ENCODE data around the gene FRRS1L.
"Not testable (repeated sequence)": the region's sequence is repeated elsewhere in the genome, so short reads cannot be mapped to it uniquely, and the experiment has no call there.

The FRRS1L gene

DNA sequence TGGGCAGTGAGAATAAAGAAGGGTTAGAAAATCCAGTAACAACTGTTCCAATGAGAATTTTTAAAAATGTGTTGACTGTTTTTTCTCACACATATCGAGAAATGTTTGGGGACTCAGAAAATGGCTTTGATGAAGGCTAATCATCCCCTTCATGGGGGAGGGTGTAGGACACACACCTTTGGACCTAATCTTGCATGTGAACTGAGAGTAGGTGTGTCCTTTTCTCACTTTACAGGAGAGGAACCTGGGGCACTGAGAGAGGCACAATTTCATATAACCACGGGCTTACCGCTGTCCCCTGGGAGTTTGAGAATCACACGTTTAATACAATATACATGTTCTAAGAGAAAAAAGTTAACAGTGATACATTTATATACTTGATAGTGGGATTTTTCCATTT, 17.3 kb downstream of the FRRS1L start:
- H3K27ac ChIP-seq (ENCODE audit: low read length): no peak overlapping the region
- H3K9me3 ChIP-seq (ENCODE audit: insufficient read depth, low read depth, low read length): peaks cover 22% of the 10 kb centered on the region
- no peaks in the 10 kb centered on the region for H3K27me3 ChIP-seq (ENCODE audit: insufficient read depth, low read length)
- no peak overlapping the region for H3K9ac ChIP-seq (ENCODE audit: low read depth, low read length)
- no peaks in the 10 kb centered on the region for H3K36me3 ChIP-seq (ENCODE audit: insufficient read depth, low read depth, low read length)
- H3K4me3 ChIP-seq (ENCODE audit: low read length): no peak overlapping the region
- H3K4me1 ChIP-seq (ENCODE audit: insufficient read depth, low read length): no peaks in the 10 kb centered on the region

DNA sequence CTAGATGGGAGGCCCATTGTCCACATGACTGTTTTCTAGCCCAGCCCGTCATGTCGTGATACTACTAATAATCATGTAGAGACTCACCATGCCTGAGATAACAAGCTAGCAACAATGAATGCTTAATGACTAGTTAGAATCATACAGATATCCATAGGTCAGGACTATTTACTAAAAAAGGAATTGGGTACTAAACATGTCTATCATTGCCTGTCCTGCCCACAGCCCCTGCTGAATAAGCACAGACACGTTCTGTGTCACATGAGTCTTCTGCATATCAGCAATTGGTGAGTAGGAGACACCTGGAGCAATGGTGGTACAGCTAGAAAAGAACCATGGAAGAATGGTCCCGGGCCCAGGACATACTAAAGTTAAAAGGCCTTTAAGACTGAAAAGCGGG, 18.0 kb downstream of the FRRS1L start:
- Histone ChIP-seq H3K9me3 (ENCODE audit: insufficient read depth, low read depth, low read length) (peaks cover 20% of the 10 kb centered on the region), H3K9ac (ENCODE audit: low read depth, low read length) (no peak overlapping the region)

DNA sequence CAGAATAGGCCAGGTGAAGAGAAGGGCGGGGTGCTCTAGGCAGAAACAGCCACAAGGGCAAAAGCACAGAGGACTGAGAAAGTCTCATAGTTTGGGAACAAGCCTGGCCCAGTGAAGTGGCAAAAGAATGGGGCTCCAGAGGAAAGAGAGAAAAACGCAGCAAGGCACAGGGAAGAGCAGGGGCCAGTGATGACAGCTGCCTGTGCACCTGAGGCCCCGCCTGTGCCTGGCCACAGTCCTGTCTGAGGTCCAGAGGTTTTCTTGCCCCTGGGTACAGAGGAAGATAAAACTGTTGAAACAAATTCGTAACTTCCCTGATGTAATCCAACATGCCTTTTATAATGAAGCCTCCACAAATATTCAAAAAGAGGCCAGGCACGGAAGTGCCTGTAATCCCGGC, 22.0 kb downstream of the FRRS1L start:
- no peaks in the 10 kb centered on the region for H3K36me3 ChIP-seq (ENCODE audit: insufficient read depth, low read depth, low read length)
- no peak overlapping the region for H3K4me3 ChIP-seq (ENCODE audit: low read length)
- no peak overlapping the region for H3K9ac ChIP-seq (ENCODE audit: low read depth, low read length)
- no peaks in the 10 kb centered on the region for H3K27me3 ChIP-seq (ENCODE audit: insufficient read depth, low read length)
- no peaks in the 10 kb centered on the region for H3K4me1 ChIP-seq (ENCODE audit: insufficient read depth, low read length)
- H3K9me3 ChIP-seq (ENCODE audit: insufficient read depth, low read depth, low read length): no peaks in the 10 kb centered on the region
- H3K27ac ChIP-seq (ENCODE audit: low read length): no peak overlapping the region

More for the DNA sequence above, 18.0 kb downstream of the FRRS1L start:
- Histone ChIP-seq H3K4me1 (ENCODE audit: insufficient read depth, low read length) (no peaks in the 10 kb centered on the region), H3K27me3 (ENCODE audit: insufficient read depth, low read length) (no peaks in the 10 kb centered on the region), H3K27ac (ENCODE audit: low read length) (no peak overlapping the region), H3K4me3 (ENCODE audit: low read length) (no peak overlapping the region), H3K36me3 (ENCODE audit: insufficient read depth, low read depth, low read length) (no peaks in the 10 kb centered on the region)

DNA sequence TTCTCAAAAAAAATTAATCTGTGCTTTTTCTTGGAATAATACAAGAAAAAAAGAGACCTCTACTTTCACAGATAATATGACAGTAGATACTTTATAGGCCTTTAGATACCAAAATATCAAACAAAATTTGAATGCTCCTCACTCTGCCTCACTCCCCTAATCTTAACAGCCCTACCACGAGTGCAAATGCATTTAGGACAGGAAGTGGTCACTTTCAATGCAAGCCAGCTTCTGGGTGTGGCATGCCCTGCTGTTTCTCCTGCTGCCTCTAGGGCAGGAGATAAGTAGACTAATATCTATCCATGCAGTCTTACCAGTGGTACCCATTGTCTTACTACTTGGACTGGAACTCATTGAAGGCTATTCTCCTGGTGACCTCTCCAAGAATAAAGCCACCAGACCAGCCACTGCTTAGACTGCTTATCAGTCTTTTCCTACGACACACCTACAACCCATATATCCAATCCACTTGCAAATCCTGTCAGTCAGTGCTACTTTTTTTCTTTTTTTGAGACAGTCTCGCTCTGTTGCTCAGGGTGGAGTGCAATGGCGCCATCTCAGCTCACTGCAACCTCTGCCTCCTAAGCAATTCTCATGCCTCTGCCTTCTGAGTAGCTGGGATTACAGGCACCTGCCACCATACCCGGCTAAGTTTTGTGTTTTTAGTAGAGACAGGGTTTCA, 23.0 kb downstream of the FRRS1L start:
- H3K27me3 ChIP-seq (ENCODE audit: insufficient read depth, low read length): no peaks in the 10 kb centered on the region
- H3K9ac ChIP-seq (ENCODE audit: low read depth, low read length): no peak overlapping the region
- no peaks in the 10 kb centered on the region for H3K4me1 ChIP-seq (ENCODE audit: insufficient read depth, low read length)
- no peak overlapping the region for H3K27ac ChIP-seq (ENCODE audit: low read length)
- no peak overlapping the region for H3K4me3 ChIP-seq (ENCODE audit: low read length)
- no peaks in the 10 kb centered on the region for H3K9me3 ChIP-seq (ENCODE audit: insufficient read depth, low read depth, low read length)
- no peaks in the 10 kb centered on the region for H3K36me3 ChIP-seq (ENCODE audit: insufficient read depth, low read depth, low read length)

DNA sequence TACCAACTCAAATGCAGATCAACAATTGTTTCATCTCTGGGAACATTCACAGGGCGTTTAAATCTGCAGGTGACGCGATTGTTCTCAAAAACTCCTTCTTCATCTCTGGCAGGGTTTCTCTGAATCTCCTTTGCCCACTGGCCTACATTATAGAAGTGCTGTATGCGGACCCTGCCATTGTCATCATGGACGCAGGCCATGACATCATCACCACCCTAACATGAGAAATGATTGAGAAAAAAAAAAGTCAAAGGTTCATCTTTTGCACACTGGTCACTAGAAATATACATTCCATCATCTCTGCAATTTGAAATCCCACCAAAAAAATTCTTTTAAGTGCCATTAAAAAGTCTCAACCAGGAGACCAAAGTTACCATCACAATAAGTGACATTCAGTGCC, 25.7 kb downstream of the FRRS1L start:
- H3K36me3 ChIP-seq (ENCODE audit: insufficient read depth, low read depth, low read length): no peaks in the 10 kb centered on the region
- H3K9me3 ChIP-seq (ENCODE audit: insufficient read depth, low read depth, low read length): no peaks in the 10 kb centered on the region
- H3K27me3 ChIP-seq (ENCODE audit: insufficient read depth, low read length): no peaks in the 10 kb centered on the region
- no peak overlapping the region for H3K9ac ChIP-seq (ENCODE audit: low read depth, low read length)
- no peaks in the 10 kb centered on the region for H3K4me1 ChIP-seq (ENCODE audit: insufficient read depth, low read length)
- H3K27ac ChIP-seq (ENCODE audit: low read length): no peak overlapping the region
- H3K4me3 ChIP-seq (ENCODE audit: low read length): no peak overlapping the region

DNA sequence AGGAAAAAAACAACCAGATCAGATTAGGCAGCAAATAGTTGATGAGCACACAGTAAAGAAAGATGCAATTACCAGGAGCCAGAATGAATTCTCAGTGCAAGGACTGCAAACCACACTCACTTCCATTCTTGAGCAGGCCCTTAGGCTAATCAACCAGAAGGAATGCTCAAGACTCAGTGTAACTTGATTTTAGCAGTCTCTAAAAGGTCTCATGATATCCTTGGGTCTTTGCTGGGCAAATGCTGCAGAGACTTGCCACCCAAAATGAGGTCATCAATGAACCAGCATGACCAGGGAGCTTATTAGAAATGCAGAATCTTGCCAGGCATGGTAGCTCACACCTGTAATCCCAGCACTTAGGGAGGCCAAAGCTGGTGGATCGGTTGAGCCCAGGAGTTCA, 27.2 kb downstream of the FRRS1L start:
- Histone ChIP-seq H3K36me3 (ENCODE audit: insufficient read depth, low read depth, low read length) (no peaks in the 10 kb centered on the region), H3K27ac (ENCODE audit: low read length) (no peak overlapping the region), H3K27me3 (ENCODE audit: insufficient read depth, low read length) (no peaks in the 10 kb centered on the region), H3K9ac (ENCODE audit: low read depth, low read length) (no peak overlapping the region), H3K4me3 (ENCODE audit: low read length) (no peak overlapping the region), H3K4me1 (ENCODE audit: insufficient read depth, low read length) (no peaks in the 10 kb centered on the region), H3K9me3 (ENCODE audit: insufficient read depth, low read depth, low read length) (no peaks in the 10 kb centered on the region)

DNA sequence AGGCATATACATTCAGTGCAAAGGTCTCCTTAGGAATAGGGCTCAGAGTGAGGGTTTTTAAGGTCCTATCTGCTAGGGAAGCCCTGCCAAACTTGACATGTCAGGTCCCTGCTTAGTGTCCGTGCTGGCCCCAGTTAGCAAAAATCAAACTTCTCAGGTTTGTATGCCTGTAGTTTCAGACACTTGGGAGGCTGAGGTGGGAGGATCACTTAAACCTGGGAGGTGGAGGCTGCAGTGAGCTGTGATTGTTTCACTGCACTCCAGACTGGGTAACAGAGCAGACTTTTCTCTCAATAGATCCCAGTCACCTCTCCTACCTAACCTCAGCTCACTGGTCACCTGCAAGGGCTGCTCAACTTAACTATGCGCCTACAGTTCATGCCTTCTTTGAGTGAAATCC, 28.6 kb downstream of the FRRS1L start:
- no peak overlapping the region for H3K9ac ChIP-seq (ENCODE audit: low read depth, low read length)

DNA sequence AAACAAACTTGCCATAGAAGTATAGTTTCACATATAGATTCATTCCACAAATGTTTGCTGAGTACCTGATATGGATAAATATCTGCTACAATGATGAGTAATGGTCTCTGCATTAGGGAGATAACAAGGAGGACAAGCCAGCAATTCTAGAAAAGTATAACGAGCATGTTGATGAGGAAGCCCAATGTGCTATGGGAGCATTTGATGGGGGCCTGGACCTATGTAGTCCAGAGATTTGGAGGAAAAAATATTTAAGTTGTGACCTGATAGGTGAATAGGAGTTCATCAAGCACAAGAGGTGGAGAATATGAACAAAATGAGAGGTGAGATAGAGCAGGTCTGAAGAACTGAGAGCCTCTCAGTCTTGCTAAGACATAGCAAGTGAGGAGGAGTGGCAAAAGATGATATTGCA, 32.9 kb downstream of the FRRS1L start:
- no peaks in the 10 kb centered on the region for H3K4me1 ChIP-seq (ENCODE audit: insufficient read depth, low read length)
- H3K9ac ChIP-seq (ENCODE audit: low read depth, low read length): no peak overlapping the region

More for the DNA sequence above, 28.6 kb downstream of the FRRS1L start:
- H3K36me3 ChIP-seq (ENCODE audit: insufficient read depth, low read depth, low read length): no peaks in the 10 kb centered on the region
- H3K27ac ChIP-seq (ENCODE audit: low read length): no peak overlapping the region
- no peak overlapping the region for H3K4me3 ChIP-seq (ENCODE audit: low read length)
- H3K27me3 ChIP-seq (ENCODE audit: insufficient read depth, low read length): no peaks in the 10 kb centered on the region
- no peaks in the 10 kb centered on the region for H3K9me3 ChIP-seq (ENCODE audit: insufficient read depth, low read depth, low read length)
- no peaks in the 10 kb centered on the region for H3K4me1 ChIP-seq (ENCODE audit: insufficient read depth, low read length)

GRCh38 chr9:109133533-109133932, 33.5 kb downstream of the FRRS1L start:
- Histone ChIP-seq H3K9me3 (ENCODE audit: insufficient read depth, low read depth, low read length) (no peaks in the 10 kb centered on the region), H3K27ac (ENCODE audit: low read length) (no peak overlapping the region), H3K36me3 (ENCODE audit: insufficient read depth, low read depth, low read length) (no peaks in the 10 kb centered on the region), H3K4me1 (ENCODE audit: insufficient read depth, low read length) (no peaks in the 10 kb centered on the region), H3K27me3 (ENCODE audit: insufficient read depth, low read length) (no peaks in the 10 kb centered on the region), H3K4me3 (ENCODE audit: low read length) (no peak overlapping the region), H3K9ac (ENCODE audit: low read depth, low read length) (no peak overlapping the region)

More for the DNA sequence above, 32.9 kb downstream of the FRRS1L start:
- H3K9me3 ChIP-seq (ENCODE audit: insufficient read depth, low read depth, low read length): no peaks in the 10 kb centered on the region
- no peaks in the 10 kb centered on the region for H3K27me3 ChIP-seq (ENCODE audit: insufficient read depth, low read length)
- no peak overlapping the region for H3K27ac ChIP-seq (ENCODE audit: low read length)
- H3K36me3 ChIP-seq (ENCODE audit: insufficient read depth, low read depth, low read length): no peaks in the 10 kb centered on the region
- H3K4me3 ChIP-seq (ENCODE audit: low read length): no peak overlapping the region

- Histone ChIP-seq H3K4me3 (ENCODE audit: low read length) (no peak overlapping the region), H3K27me3 (ENCODE audit: insufficient read depth, low read length) (no peaks in the 10 kb centered on the region), H3K9ac (ENCODE audit: low read depth, low read length) (no peak overlapping the region), H3K27ac (ENCODE audit: low read length) (no peak overlapping the region), H3K9me3 (ENCODE audit: insufficient read depth, low read depth, low read length) (no peaks in the 10 kb centered on the region), H3K4me1 (ENCODE audit: insufficient read depth, low read length) (no peaks in the 10 kb centered on the region), H3K36me3 (ENCODE audit: insufficient read depth, low read depth, low read length) (no peaks in the 10 kb centered on the region)
Observed at GRCh38 chr9:109132567-109133021, 34.5 kb downstream of the FRRS1L start.

DNA sequence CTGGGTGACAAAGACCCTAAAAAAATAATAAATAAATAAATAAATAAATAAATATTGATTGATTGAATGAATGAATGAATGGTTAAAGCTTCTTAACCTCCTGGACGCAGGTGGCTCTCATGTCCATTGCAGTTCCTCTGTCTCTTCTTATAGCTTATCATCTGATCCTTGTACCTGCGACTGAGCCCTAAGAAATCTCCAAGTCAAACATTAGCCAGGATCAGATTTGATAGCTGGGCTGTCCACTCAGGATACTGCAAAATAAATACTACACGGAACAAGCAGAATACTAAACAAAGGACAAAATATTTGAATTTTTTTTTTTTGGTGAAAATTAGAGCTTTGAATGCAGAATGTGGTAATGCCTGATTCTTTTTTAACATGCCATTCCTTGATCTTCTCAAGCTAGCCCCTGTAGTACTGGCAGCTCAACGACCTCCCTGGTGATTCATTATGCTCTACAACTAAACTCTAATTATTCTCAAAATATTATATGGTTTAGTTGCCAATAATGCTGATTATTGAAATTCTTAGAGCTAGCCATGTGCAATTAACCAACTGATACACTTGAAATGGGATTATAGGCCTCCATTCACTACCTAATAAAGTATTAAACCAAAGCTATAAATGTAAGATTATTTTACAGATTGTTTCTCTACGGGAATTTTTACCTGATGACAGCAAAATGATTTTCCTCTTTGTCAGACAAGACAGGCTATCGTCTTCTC, 37.4 kb downstream of the FRRS1L start:
- no peak overlapping the region for H3K27ac ChIP-seq (ENCODE audit: low read length)
- no peaks in the 10 kb centered on the region for H3K27me3 ChIP-seq (ENCODE audit: insufficient read depth, low read length)
- no peak overlapping the region for H3K4me3 ChIP-seq (ENCODE audit: low read length)
- no peaks in the 10 kb centered on the region for H3K36me3 ChIP-seq (ENCODE audit: insufficient read depth, low read depth, low read length)
- no peaks in the 10 kb centered on the region for H3K9me3 ChIP-seq (ENCODE audit: insufficient read depth, low read depth, low read length)
- no peaks in the 10 kb centered on the region for H3K4me1 ChIP-seq (ENCODE audit: insufficient read depth, low read length)
- H3K9ac ChIP-seq (ENCODE audit: low read depth, low read length): no peak overlapping the region

DNA sequence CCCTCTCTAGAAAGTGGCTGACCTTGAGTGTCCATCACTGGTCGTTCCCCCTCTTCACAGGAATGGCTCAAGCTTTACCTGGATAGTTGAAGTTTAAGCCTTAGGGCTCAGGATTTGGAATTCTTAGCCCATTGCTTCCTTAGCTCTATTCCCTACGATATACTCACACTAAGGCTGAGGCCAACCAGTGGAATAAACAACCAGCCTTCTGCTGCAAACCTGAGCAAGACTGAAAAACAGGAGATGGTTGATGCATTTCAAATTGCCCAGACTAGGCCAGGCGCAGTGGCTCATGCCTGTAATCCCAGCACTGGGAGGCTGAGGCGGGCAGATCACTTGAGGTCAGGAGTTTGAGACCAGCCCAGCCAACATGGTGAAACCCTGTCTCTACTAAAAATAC, 40.4 kb downstream of the FRRS1L start:
- H3K27me3 ChIP-seq (ENCODE audit: insufficient read depth, low read length); H3K9ac ChIP-seq (ENCODE audit: low read depth, low read length); H3K36me3 ChIP-seq (ENCODE audit: insufficient read depth, low read depth, low read length); H3K4me1 ChIP-seq (ENCODE audit: insufficient read depth, low read length); H3K4me3 ChIP-seq (ENCODE audit: low read length); H3K27ac ChIP-seq (ENCODE audit: low read length); H3K9me3 ChIP-seq (ENCODE audit: insufficient read depth, low read depth, low read length): not testable (repeated sequence)

Measured in iPS-20b (cell line).